ENCODE results near the gene YRDC. TPM values are rescaled to one million over a fixed set of nuclear protein-coding genes. Genes with fewer than 3 reads are reported as not detected.

YRDC gene
- polyA plus RNA-seq, 1 donor from 2014 or later = 34.1 TPM

DNA sequence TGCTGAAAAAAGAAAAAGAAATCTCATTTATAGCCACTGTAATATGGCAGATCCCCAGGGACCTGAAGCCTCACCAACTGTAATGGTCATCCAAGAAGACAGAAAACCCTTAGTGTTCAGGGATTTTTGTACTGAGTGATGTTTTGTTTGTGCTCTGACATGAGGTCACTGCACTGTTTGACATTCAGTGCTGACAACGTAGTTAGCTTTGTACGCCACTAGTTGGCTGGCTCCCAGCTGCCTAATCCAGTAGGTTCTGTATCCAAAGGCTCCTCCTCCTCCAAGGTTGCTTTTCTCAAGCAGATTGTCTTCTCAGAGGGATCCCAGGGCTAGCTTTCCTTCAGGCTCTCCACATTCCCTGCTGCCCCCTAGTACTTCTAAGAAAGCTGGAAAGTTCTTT lies 9.5 kb upstream of the YRDC start:
- TF ChIP-seq TAF1 (IDR thresholded peaks at IDR 0.05; ENCODE audit: low read depth) = no peak
- TF ChIP-seq, protein P1, sequence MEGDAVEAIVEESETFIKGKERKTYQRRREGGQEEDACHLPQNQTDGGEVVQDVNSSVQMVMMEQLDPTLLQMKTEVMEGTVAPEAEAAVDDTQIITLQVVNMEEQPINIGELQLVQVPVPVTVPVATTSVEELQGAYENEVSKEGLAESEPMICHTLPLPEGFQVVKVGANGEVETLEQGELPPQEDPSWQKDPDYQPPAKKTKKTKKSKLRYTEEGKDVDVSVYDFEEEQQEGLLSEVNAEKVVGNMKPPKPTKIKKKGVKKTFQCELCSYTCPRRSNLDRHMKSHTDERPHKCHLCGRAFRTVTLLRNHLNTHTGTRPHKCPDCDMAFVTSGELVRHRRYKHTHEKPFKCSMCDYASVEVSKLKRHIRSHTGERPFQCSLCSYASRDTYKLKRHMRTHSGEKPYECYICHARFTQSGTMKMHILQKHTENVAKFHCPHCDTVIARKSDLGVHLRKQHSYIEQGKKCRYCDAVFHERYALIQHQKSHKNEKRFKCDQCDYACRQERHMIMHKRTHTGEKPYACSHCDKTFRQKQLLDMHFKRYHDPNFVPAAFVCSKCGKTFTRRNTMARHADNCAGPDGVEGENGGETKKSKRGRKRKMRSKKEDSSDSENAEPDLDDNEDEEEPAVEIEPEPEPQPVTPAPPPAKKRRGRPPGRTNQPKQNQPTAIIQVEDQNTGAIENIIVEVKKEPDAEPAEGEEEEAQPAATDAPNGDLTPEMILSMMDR (IDR thresholded peaks at IDR 0.05; ENCODE audit: poor library complexity, severe bottlenecking) = no peak
- no peak for TF ChIP-seq MXI1 (conservative IDR thresholded peaks at IDR 0.05; ENCODE audit: poor library complexity, severe bottlenecking)
- no peak for TF ChIP-seq SMC3 (conservative IDR thresholded peaks at IDR 0.05; ENCODE audit: poor library complexity)
- H3K4me2 ChIP-seq (ENCODE audit: low read length) = no peak overlapping the region
- no peaks in the 10 kb centered on the region for H3K79me2 ChIP-seq (replicated peaks; ENCODE audit: insufficient read depth, low read length)
- peaks cover 12% of the 10 kb centered on the region for H3K36me3 ChIP-seq (ENCODE audit: insufficient read depth, low read length)
- no peaks in the 10 kb centered on the region for H3K9me3 ChIP-seq (ENCODE audit: low read length)
- no peak overlapping the region for H3K27ac ChIP-seq (ENCODE audit: low read length)
- no peak overlapping the region for H3K9ac ChIP-seq (ENCODE audit: low read length)
- no peak overlapping the region for H3K4me3 ChIP-seq (ENCODE audit: low read length)
- no peaks in the 10 kb centered on the region for H3F3A ChIP-seq (ENCODE audit: insufficient read depth, low read length, poor library complexity, severe bottlenecking)
- H2AFZ ChIP-seq (ENCODE audit: low read depth, low read length) = no peak overlapping the region
- H4K20me1 ChIP-seq (ENCODE audit: insufficient read depth) = no peaks in the 10 kb centered on the region
- no peaks in the 10 kb centered on the region for H3K27me3 ChIP-seq (ENCODE audit: insufficient read depth, low read depth, low read length)
- H3K9me2 ChIP-seq (ENCODE audit: insufficient read depth, low read length) = no peaks in the 10 kb centered on the region

DNA sequence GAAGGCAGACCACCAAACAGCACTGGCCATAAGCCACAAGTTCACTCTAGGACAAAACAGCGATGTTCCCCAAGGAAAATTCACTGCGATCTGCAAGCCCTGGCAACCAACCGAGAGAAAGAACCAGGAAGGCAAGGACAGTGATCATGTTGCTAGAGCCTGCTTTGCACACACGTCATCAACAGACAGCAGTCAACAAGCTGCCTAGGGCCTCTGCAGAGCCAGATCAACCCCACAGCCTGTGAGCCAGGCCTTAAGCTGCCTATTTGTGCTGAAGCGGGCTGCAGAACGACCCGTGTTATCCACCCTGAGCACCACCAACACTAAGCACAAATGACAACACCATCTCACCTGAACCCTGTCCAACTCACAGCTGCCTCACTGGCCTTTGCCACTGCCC lies 6.2 kb upstream of the YRDC start:
- Histone ChIP-seq H4K20me1 (ENCODE audit: insufficient read depth) (no peaks in the 10 kb centered on the region), H3K4me2 (ENCODE audit: low read length) (no peak overlapping the region), H3K4me3 (ENCODE audit: low read length) (no peak overlapping the region), H3K79me2 (replicated peaks; ENCODE audit: insufficient read depth, low read length) (peaks cover 6% of the 10 kb centered on the region), H3K27me3 (ENCODE audit: insufficient read depth, low read depth, low read length) (no peaks in the 10 kb centered on the region), H3K9ac (ENCODE audit: low read length) (no peak overlapping the region), H3K9me2 (ENCODE audit: insufficient read depth, low read length) (no peaks in the 10 kb centered on the region), H3F3A (ENCODE audit: insufficient read depth, low read length, poor library complexity, severe bottlenecking) (no peaks in the 10 kb centered on the region), H3K36me3 (ENCODE audit: insufficient read depth, low read length) (no peaks in the 10 kb centered on the region), H3K27ac (ENCODE audit: low read length) (no peak overlapping the region), H3K9me3 (ENCODE audit: low read length) (no peaks in the 10 kb centered on the region), H2AFZ (ENCODE audit: low read depth, low read length) (no peak overlapping the region)
- TF ChIP-seq, protein P2, sequence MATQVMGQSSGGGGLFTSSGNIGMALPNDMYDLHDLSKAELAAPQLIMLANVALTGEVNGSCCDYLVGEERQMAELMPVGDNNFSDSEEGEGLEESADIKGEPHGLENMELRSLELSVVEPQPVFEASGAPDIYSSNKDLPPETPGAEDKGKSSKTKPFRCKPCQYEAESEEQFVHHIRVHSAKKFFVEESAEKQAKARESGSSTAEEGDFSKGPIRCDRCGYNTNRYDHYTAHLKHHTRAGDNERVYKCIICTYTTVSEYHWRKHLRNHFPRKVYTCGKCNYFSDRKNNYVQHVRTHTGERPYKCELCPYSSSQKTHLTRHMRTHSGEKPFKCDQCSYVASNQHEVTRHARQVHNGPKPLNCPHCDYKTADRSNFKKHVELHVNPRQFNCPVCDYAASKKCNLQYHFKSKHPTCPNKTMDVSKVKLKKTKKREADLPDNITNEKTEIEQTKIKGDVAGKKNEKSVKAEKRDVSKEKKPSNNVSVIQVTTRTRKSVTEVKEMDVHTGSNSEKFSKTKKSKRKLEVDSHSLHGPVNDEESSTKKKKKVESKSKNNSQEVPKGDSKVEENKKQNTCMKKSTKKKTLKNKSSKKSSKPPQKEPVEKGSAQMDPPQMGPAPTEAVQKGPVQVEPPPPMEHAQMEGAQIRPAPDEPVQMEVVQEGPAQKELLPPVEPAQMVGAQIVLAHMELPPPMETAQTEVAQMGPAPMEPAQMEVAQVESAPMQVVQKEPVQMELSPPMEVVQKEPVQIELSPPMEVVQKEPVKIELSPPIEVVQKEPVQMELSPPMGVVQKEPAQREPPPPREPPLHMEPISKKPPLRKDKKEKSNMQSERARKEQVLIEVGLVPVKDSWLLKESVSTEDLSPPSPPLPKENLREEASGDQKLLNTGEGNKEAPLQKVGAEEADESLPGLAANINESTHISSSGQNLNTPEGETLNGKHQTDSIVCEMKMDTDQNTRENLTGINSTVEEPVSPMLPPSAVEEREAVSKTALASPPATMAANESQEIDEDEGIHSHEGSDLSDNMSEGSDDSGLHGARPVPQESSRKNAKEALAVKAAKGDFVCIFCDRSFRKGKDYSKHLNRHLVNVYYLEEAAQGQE (IDR thresholded peaks at IDR 0.05; ENCODE audit: borderline replicate concordance) = no peak
- no peak for TF ChIP-seq SMC3 (conservative IDR thresholded peaks at IDR 0.05; ENCODE audit: poor library complexity)

DNA sequence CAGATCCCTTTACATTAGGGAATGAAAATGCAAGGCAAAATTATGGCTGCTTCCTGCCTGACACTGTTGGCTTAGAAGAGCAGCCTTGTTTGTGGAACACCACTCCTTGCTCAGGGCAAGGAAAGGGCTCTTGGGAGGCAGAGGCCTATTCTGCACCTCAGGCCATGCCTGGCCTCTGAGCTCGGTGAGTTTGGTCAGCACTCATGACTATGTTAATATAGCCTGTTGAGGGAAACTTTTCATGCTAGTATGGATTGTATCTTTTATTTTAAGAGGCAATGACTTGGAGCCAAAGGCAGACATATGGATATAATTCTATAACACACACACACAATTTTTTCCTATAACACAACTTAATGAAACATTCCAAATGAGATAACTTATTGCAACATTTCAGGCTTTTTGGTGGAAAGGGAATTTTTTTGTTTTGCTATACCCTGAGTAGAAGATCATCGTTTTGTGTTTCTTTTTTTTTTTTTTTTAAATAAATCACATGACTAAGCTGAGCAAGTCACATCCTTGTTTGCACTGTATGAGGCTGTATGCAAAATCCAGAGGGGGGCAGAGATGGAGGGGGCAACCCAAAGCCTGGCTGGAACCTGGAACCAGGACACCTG lies 5.6 kb upstream of the YRDC start:
- no peaks in the 10 kb centered on the region for H3K9me2 ChIP-seq (ENCODE audit: insufficient read depth, low read length)
- H3K79me2 ChIP-seq (replicated peaks; ENCODE audit: insufficient read depth, low read length) = peaks cover 6% of the 10 kb centered on the region
- H3K27ac ChIP-seq (ENCODE audit: low read length) = no peak overlapping the region
- H3K4me2 ChIP-seq (ENCODE audit: low read length) = no peak overlapping the region
- no peaks in the 10 kb centered on the region for H4K20me1 ChIP-seq (ENCODE audit: insufficient read depth)
- H3K4me3 ChIP-seq (ENCODE audit: low read length) = no peak overlapping the region
- no peak overlapping the region for H3K9ac ChIP-seq (ENCODE audit: low read length)
- no peaks in the 10 kb centered on the region for H3K9me3 ChIP-seq (ENCODE audit: low read length)
- H3K27me3 ChIP-seq (ENCODE audit: insufficient read depth, low read depth, low read length) = no peaks in the 10 kb centered on the region
- TF ChIP-seq, protein P1 (IDR thresholded peaks at IDR 0.05; ENCODE audit: poor library complexity, severe bottlenecking) = no peak
- TF ChIP-seq EZH2 (IDR thresholded peaks at IDR 0.05; ENCODE audit: borderline replicate concordance, insufficient read depth, low read length, poor library complexity, severe bottlenecking) (no peak), MXI1 (conservative IDR thresholded peaks at IDR 0.05; ENCODE audit: poor library complexity, severe bottlenecking) (no peak), RAD21 (conservative IDR thresholded peaks at IDR 0.05) (no peak), TAF1 (IDR thresholded peaks at IDR 0.05; ENCODE audit: low read depth) (no peak), SMC3 (conservative IDR thresholded peaks at IDR 0.05; ENCODE audit: poor library complexity) (no peak), EP300 (conservative IDR thresholded peaks at IDR 0.05; ENCODE audit: poor library complexity, severe bottlenecking) (no peak), POLR2AphosphoS5 (IDR thresholded peaks at IDR 0.05) (no peak)
- TF ChIP-seq, protein P2 (IDR thresholded peaks at IDR 0.05; ENCODE audit: borderline replicate concordance) = no peak
- H3F3A ChIP-seq (ENCODE audit: insufficient read depth, low read length, poor library complexity, severe bottlenecking) = no peaks in the 10 kb centered on the region
- H3K36me3 ChIP-seq (ENCODE audit: insufficient read depth, low read length) = no peaks in the 10 kb centered on the region
- no peak overlapping the region for H2AFZ ChIP-seq (ENCODE audit: low read depth, low read length)

All from neural cell (in vitro differentiated cells).